H9 (cell line): Measurements from ENCODE around the gene SLC25A17. TPM values are rescaled to one million over a fixed set of nuclear protein-coding genes. Genes with fewer than 3 reads are reported as not detected.
A peak's percentile ranks its signal among the peaks of the same experiment; 100 is the strongest.

Experiments
- DNase-seq: peaks from one replicate; pipeline ENCODE4 v3.0.0-alpha.2; 2017
- H2AFZ ChIP-seq: one replicate; pipeline ENCODE4 v1.6.1; 2013; ENCODE audit warnings: mild to moderate bottlenecking, low read length, control low read depth, moderate library complexity
- H2AK5ac ChIP-seq: 2 replicates; pipeline ENCODE4 v1.6.1; 2013; ENCODE audit warnings: low read length, control low read depth, mixed read lengths; ENCODE audit not compliant: insufficient read length
- H2BK120ac ChIP-seq: one replicate; pipeline ENCODE4 v1.6.1; 2013; ENCODE audit warnings: low read depth, mild to moderate bottlenecking, low read length, control low read depth, inconsistent platforms; ENCODE audit not compliant: poor library complexity, severe bottlenecking
- H2BK12ac ChIP-seq: 2 replicates; pipeline ENCODE4 v1.6.1; 2013; ENCODE audit warnings: low read length, control low read depth, mixed read lengths, low read depth; ENCODE audit not compliant: insufficient read length
- H2BK15ac ChIP-seq: 2 replicates; pipeline ENCODE4 v1.6.1; 2013; ENCODE audit warnings: low read depth, low read length, control low read depth
- H2BK20ac ChIP-seq: one replicate; pipeline ENCODE4 v1.6.1; 2013; ENCODE audit warnings: low read depth, mild to moderate bottlenecking, low read length, control low read depth, inconsistent platforms; ENCODE audit not compliant: poor library complexity, severe bottlenecking
- H2BK5ac ChIP-seq: 2 replicates; pipeline ENCODE4 v1.6.1; 2013; ENCODE audit warnings: low read length, control low read depth, mixed read lengths; ENCODE audit not compliant: insufficient read length
- H3K14ac ChIP-seq: 2 replicates; pipeline ENCODE4 v1.6.1; 2013; ENCODE audit warnings: low read length, control low read depth; ENCODE audit not compliant: insufficient read depth
- H3K18ac ChIP-seq: 2 replicates; pipeline ENCODE4 v1.6.1; 2013; ENCODE audit warnings: low read depth, mild to moderate bottlenecking, mixed read lengths, low read length, control low read depth; ENCODE audit not compliant: insufficient read length
- H3K23ac ChIP-seq: 2 replicates; pipeline ENCODE4 v1.6.1; 2013; ENCODE audit warnings: low read length, control low read depth, mixed read lengths, low read depth; ENCODE audit not compliant: insufficient read length
- H3K23me2 ChIP-seq: 2 replicates; pipeline ENCODE4 v1.6.1; 2013; ENCODE audit warnings: low read depth, mild to moderate bottlenecking, mixed read lengths, low read length, control low read depth; ENCODE audit not compliant: insufficient read length, poor library complexity, severe bottlenecking
- H3K27ac ChIP-seq: 2 replicates; pipeline ENCODE4 v1.5.1; 2013; ENCODE audit warnings: low read length, control low read depth, mixed read lengths, low read depth; ENCODE audit not compliant: insufficient read length
- H3K27me3 ChIP-seq: 2 replicates; pipeline ENCODE4 v1.6.1; 2013; ENCODE audit warnings: low read length, control low read depth, inconsistent platforms; ENCODE audit not compliant: insufficient read depth
- H3K4ac ChIP-seq: 2 replicates; pipeline ENCODE4 v1.6.1; 2013; ENCODE audit warnings: low read depth, mild to moderate bottlenecking, control low read depth, inconsistent platforms, low read length, moderate library complexity
- H3K4me1 ChIP-seq: 2 replicates; pipeline ENCODE4 v1.6.1; 2013; ENCODE audit warnings: low read length, control low read depth, inconsistent platforms; ENCODE audit not compliant: insufficient read depth
- H3K4me2 ChIP-seq: 2 replicates; pipeline ENCODE4 v1.6.1; 2013; ENCODE audit warnings: low read length, control low read depth, mixed read lengths; ENCODE audit not compliant: insufficient read length, insufficient read depth
- H3K56ac ChIP-seq: 2 replicates; pipeline ENCODE4 v1.6.1; 2013; ENCODE audit warnings: low read depth, mild to moderate bottlenecking, mixed read lengths, low read length, control low read depth; ENCODE audit not compliant: insufficient read length
- H3K79me1 ChIP-seq: 2 replicates; pipeline ENCODE4 v1.6.1; 2013; ENCODE audit warnings: low read depth, mild to moderate bottlenecking, moderate library complexity, low read length, control low read depth, inconsistent platforms; ENCODE audit not compliant: insufficient read depth, poor library complexity, severe bottlenecking
- H3K79me2 ChIP-seq: 2 replicates; pipeline ENCODE4 v1.6.1; 2013; ENCODE audit warnings: low read length, control low read depth, inconsistent platforms; ENCODE audit not compliant: insufficient read depth
- H3K9ac ChIP-seq: 2 replicates; pipeline ENCODE4 v1.6.1; 2013; ENCODE audit warnings: low read length, control low read depth, mixed read lengths; ENCODE audit not compliant: insufficient read length; ENCODE audit errors: extremely low read depth
- H3K9me3 ChIP-seq: one replicate; pipeline ENCODE4 v1.6.1; 2013; ENCODE audit warnings: low read depth, low read length, inconsistent platforms; ENCODE audit not compliant: control insufficient read depth
- H3T11ph ChIP-seq: one replicate; pipeline ENCODE4 v1.6.1; 2013; ENCODE audit warnings: mild to moderate bottlenecking, low read length, control low read depth, inconsistent platforms
- H4K20me1 ChIP-seq: one replicate; pipeline ENCODE4 v1.6.1; 2013; ENCODE audit not compliant: control insufficient read depth, insufficient read length, insufficient read depth
- H4K5ac ChIP-seq: 2 replicates; pipeline ENCODE4 v1.6.1; 2013; ENCODE audit warnings: low read depth, mild to moderate bottlenecking, mixed read lengths, low read length, control low read depth; ENCODE audit not compliant: insufficient read length
- H4K8ac ChIP-seq: replicated peaks from 2 replicates; pipeline ENCODE4 v1.6.1; 2013; ENCODE audit warnings: low read length, control low read depth, mixed read lengths, low read depth; ENCODE audit not compliant: insufficient read length
- H4K91ac ChIP-seq: 2 replicates; pipeline ENCODE4 v1.6.1; 2013; ENCODE audit warnings: low read depth, mild to moderate bottlenecking, moderate library complexity, mixed read lengths, low read length, control low read depth; ENCODE audit not compliant: insufficient read length
- H3K27ac Mint-ChIP-seq, 3 experiments: 2 replicates in 2 of 3; 3 replicates in 1 of 3; pipeline ENCODE4 v1.8.0; 2020 to 2021; ENCODE audit warnings: mixed read lengths in 3 of 3, mild to moderate bottlenecking in 1 of 3, moderate library complexity in 1 of 3
- H3K27me3 Mint-ChIP-seq: 2 replicates; pipeline ENCODE4 v1.8.0; 2021; ENCODE audit warnings: low read depth, mild to moderate bottlenecking, moderate library complexity, mixed read lengths
- H3K36me3 Mint-ChIP-seq, 3 experiments: 2 replicates in 2 of 3; 3 replicates in 1 of 3; pipeline ENCODE4 v1.8.0; 2020 to 2021; ENCODE audit warnings: low read depth in 3 of 3, mixed read lengths in 3 of 3; ENCODE audit not compliant: insufficient read depth in 1 of 3
- H3K4me1 Mint-ChIP-seq, 2 experiments: 2 replicates each; pipeline ENCODE4 v1.8.0; 2020; ENCODE audit warnings: mixed read lengths in 2 of 2
- H3K4me3 Mint-ChIP-seq, 2 experiments: 2 replicates in 1 of 2; 3 replicates in 1 of 2; pipeline ENCODE4 v1.8.0; 2020 to 2021; ENCODE audit warnings: mild to moderate bottlenecking in 2 of 2, mixed read lengths in 2 of 2, moderate library complexity in 1 of 2
- H3K9me3 Mint-ChIP-seq, 2 experiments: 2 replicates in 1 of 2; 3 replicates in 1 of 2; pipeline ENCODE4 v1.8.0; 2020; ENCODE audit warnings: mild to moderate bottlenecking in 2 of 2, mixed read lengths in 2 of 2, moderate library complexity in 1 of 2
- CTCF ChIP-seq: fragments of 200-600 bp; sonication (generic); conservative IDR thresholded peaks from 3 replicates; pipeline ENCODE4 v1.8.0; 2021; ENCODE audit warnings: antibody characterized with exemption, mild to moderate bottlenecking
- WGBS: extraction: QIAGEN DNeasy Blood & Tissue Kit; methylation state at CpG from one replicate; pipeline ENCODE4 v1.1.7; 2013; ENCODE audit warnings: missing lambda C conversion rate, low lambda C conversion rate, mixed read lengths; ENCODE audit not compliant: insufficient read length; ENCODE audit errors: extremely low coverage; 5-methylcytosine and 5-hydroxymethylcytosine counted together
- total RNA-seq: library from RNA; stranded (reverse); gene quantifications from 2 replicates; pipeline ENCODE4 v1.2.1, GENCODE V29; 2021

Gene SLC25A17
- total RNA-seq, 1 experiment from 2014 or later: 26.5 TPM

DNA sequence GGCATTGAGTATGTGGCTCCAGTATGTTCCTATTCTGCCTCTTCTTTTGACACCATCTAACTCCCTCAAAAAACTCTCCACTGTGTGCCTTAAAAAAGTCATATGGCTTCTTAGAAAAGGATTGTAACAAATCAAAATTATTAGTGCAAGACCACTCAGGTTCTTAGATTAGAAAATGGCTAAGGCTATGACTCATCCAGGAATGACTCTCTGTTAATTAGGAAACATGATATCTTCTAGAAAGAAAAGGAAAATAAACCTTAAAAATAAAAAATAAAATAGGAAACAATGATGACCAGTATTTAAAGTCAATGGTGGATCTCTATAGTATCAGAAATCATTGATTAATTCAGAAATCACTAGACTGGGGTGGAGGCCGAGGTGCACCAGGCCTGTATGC lies 21.7 kb downstream of the SLC25A17 start:
- Histone ChIP-seq H3K18ac (no peak overlapping the region), H2BK120ac (no peak overlapping the region), H2BK15ac (no peak overlapping the region), H3T11ph (no peak overlapping the region), H3K23ac (no peak overlapping the region), H2BK20ac (no peak overlapping the region), H3K27ac (no peak overlapping the region), H3K4me1 (no peaks in the 10 kb centered on the region), H4K5ac (no peak overlapping the region), H4K20me1 (no peaks in the 10 kb centered on the region), H2AFZ (no peak overlapping the region), H3K9ac (no peak overlapping the region), H3K56ac (no peak overlapping the region), H3K79me1 (no peaks in the 10 kb centered on the region), H3K4ac (no peak overlapping the region), H3K9me3 (no peaks in the 10 kb centered on the region), H2BK5ac (no peak overlapping the region), H3K79me2 (no peaks in the 10 kb centered on the region), H4K8ac (no peak overlapping the region), H2AK5ac (no peak overlapping the region), H2BK12ac (no peak overlapping the region), H3K14ac (no peak overlapping the region), H3K23me2 (no peaks in the 10 kb centered on the region), H4K91ac (no peak overlapping the region), H3K4me2 (no peak overlapping the region), H3K27me3 (no peaks in the 10 kb centered on the region)
- H3K4me3 Mint-ChIP-seq: no peak overlapping the region
- H3K9me3 Mint-ChIP-seq: no peaks in the 10 kb centered on the region
- peaks cover 3 to 21% (median 16%) of the 10 kb centered on the region in 3 experiments; a peak in 6 of 7 replicates for H3K36me3 Mint-ChIP-seq
- peak overlapping the region in 1 of 3 experiments; percentile 12; a peak in 2 of 7 replicates for H3K27ac Mint-ChIP-seq
- no peaks in the 10 kb centered on the region for H3K4me1 Mint-ChIP-seq
- no CpG with 5 or more reads among the region's 1 CpG for WGBS
- no peak for TF ChIP-seq CTCF
- H3K27me3 Mint-ChIP-seq: no peaks in the 10 kb centered on the region
- no peak for DNase-seq
